Upper lobe of right lung (tissue), 1 donor: Measurements from ENCODE around the gene CLEC4C. TPM values are rescaled to one million over a fixed set of nuclear protein-coding genes. Genes with fewer than 3 reads are reported as not detected.

ENCODE experiments used
- ATAC-seq: fragments of 200-7000 bp; cut with Tn5 transposase; one replicate; pipeline ENCODE4 v1.9.1; 2020; ENCODE audit warnings: mild to moderate bottlenecking, moderate library complexity
- DNase-seq: peaks from one replicate; pipeline ENCODE4 v3.0.0-alpha.2; 2020
- H3K27ac ChIP-seq: fragments of 200-600 bp; one replicate; pipeline ENCODE4 v1.8.0; 2022
- H3K27me3 ChIP-seq: fragments of 200-600 bp; one replicate; pipeline ENCODE4 v1.8.0; 2022; ENCODE audit warnings: mild to moderate bottlenecking
- H3K36me3 ChIP-seq: fragments of 200-600 bp; one replicate; pipeline ENCODE4 v1.8.0; 2022
- H3K4me1 ChIP-seq: fragments of 200-600 bp; one replicate; pipeline ENCODE4 v1.8.0; 2022
- H3K4me3 ChIP-seq: fragments of 200-600 bp; one replicate; pipeline ENCODE4 v1.8.0; 2022; ENCODE audit warnings: mild to moderate bottlenecking
- H3K9me3 ChIP-seq: fragments of 200-600 bp; one replicate; pipeline ENCODE4 v1.8.0; 2022
- CTCF ChIP-seq: fragments of 200-600 bp; IDR thresholded peaks from one replicate; pipeline ENCODE4 v1.8.0; 2022; ENCODE audit warnings: antibody characterized with exemption
- intact Hi-C: fragments of 100-400 bp; cut with DNase I; formaldehyde crosslinking; loops from one replicate; pipeline ENCODE4 v1.11.0; 2022
- total RNA-seq: library from RNA; stranded (reverse); fragmentation: NEBNext Ultra II Directional; extraction: Animal tissue kit (Norgen Biotek cat#: 25700); gene quantifications from one replicate; pipeline ENCODE4 v1.2.1, GENCODE V29; 2021
- donor health status: DM: no; HTN: yes; CAD: no; lungs with severe emphysema.

The CLEC4C gene
- total RNA-seq, 1 donor from 2014 or later = not detected

- no peaks in the 10 kb centered on the region for H3K27me3 ChIP-seq
- H3K4me3 ChIP-seq = no peak overlapping the region
- intact Hi-C loops = no loop called here
- ATAC-seq (no peak), DNase-seq (no peak)
- H3K9me3 ChIP-seq = no peaks in the 10 kb centered on the region
- no peak overlapping the region for H3K27ac ChIP-seq
- TF ChIP-seq CTCF = no peak
- H3K4me1 ChIP-seq = no peaks in the 10 kb centered on the region
- no peaks in the 10 kb centered on the region for H3K36me3 ChIP-seq
Observed at GRCh38 chr12:7729746-7730145, 17.4 kb downstream of the CLEC4C start.

GRCh38 chr12:7723926-7724325 is 23.2 kb downstream of the CLEC4C start:
- DNase-seq = no peak

DNA sequence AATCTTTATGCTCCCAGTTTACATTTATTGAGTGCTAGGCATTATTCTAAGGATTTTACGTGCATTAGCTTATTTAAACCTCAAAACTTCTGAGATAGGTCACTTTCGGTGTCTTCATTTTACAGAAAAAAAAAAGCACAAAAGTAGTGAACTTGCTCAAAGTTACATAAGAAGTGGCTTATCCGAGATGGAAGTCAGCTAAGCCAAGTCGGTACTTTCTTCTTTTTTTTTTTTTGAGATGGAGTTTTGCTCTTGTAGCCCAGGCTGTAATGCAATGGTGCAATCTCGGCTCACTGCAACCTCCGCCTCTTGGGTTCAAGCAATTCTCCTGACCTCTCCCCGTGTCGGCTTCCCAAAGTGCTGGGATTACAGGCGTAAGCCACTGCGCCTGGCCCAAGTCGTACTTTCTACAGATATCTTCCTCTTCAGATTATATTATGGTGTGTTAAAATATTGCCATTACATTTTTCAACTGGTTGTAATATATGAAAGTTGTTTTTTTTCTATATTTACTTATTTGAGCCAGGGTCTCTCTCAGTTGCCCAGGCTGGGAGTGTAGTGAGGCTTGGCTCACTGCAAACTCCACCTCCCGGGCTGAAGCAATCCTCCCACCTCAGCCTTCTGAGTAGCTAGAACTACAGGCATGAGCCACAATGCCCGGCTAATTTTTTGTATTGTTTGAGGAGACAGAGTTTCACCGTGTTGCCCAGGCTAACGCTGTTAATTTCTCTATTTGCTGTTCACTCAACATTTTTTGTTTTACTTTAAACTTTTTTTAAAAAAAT is 27.0 kb downstream of the CLEC4C start:
- Histone ChIP-seq H3K9me3 (no peaks in the 10 kb centered on the region), H3K36me3 (no peaks in the 10 kb centered on the region), H3K27ac (no peak overlapping the region), H3K4me1 (no peaks in the 10 kb centered on the region), H3K4me3 (no peak overlapping the region), H3K27me3 (no peaks in the 10 kb centered on the region)
- intact Hi-C loops = no loop called here
- DNase-seq (no peak), ATAC-seq (no peak)
- TF ChIP-seq CTCF = no peak

More at GRCh38 chr12:7723926-7724325, 23.2 kb downstream of the CLEC4C start:
- H3K9me3 ChIP-seq = no peaks in the 10 kb centered on the region
- no peak overlapping the region for H3K4me3 ChIP-seq
- H3K36me3 ChIP-seq = no peaks in the 10 kb centered on the region
- no peaks in the 10 kb centered on the region for H3K27me3 ChIP-seq
- intact Hi-C loops = no loop called here
- no peak for ATAC-seq
- H3K4me1 ChIP-seq = no peaks in the 10 kb centered on the region
- no peak overlapping the region for H3K27ac ChIP-seq
- no peak for TF ChIP-seq CTCF

- H3K9me3 ChIP-seq = no peaks in the 10 kb centered on the region
- no peak overlapping the region for H3K27ac ChIP-seq
- DNase-seq (no peak), ATAC-seq (peak; percentile 81)
- H3K4me3 ChIP-seq = no peak overlapping the region
- intact Hi-C loops = no loop called here
- no peaks in the 10 kb centered on the region for H3K4me1 ChIP-seq
- TF ChIP-seq CTCF = no peak
- H3K36me3 ChIP-seq = no peaks in the 10 kb centered on the region
- H3K27me3 ChIP-seq = no peaks in the 10 kb centered on the region
Observed at GRCh38 chr12:7716381-7716780, 30.8 kb downstream of the CLEC4C start.

- DNase-seq (no peak), ATAC-seq (no peak)
- Histone ChIP-seq H3K27ac (no peak overlapping the region), H3K27me3 (no peaks in the 10 kb centered on the region), H3K36me3 (no peaks in the 10 kb centered on the region), H3K9me3 (no peaks in the 10 kb centered on the region), H3K4me1 (no peaks in the 10 kb centered on the region), H3K4me3 (no peak overlapping the region)
- TF ChIP-seq CTCF = no peak
- intact Hi-C loops = no loop called here
Observed at GRCh38 chr12:7712841-7713442, 34.2 kb downstream of the CLEC4C start.
